Astrocyte of the cerebellum (primary cell): ENCODE measurements around the gene TMEM117.
"Not testable (repeated sequence)": the region's sequence is repeated elsewhere in the genome, so short reads cannot be mapped to it uniquely, and the experiment has no call there.

Experiments used
- DNase-seq: peaks from one replicate; pipeline ENCODE4 v3.0.0-alpha.2; 2011; ENCODE audit warnings: low read depth
- H3K4me3 ChIP-seq: 2 replicates; pipeline ENCODE4 v1.5.1; 2011; ENCODE audit warnings: mild to moderate bottlenecking, low read depth, low read length, moderate library complexity
- in situ Hi-C: cut with HindIII; loops from 2 replicates; pipeline ENCODE4 v1.10.0; 2017; ENCODE audit warnings: low sequenced_read_pairs
- TF ChIP-seq, protein P1 (sequence below): IDR thresholded peaks from 2 replicates; pipeline ENCODE4 v1.5.1; 2012; ENCODE audit warnings: low read length, low read depth, moderate library complexity, mild to moderate bottlenecking; ENCODE audit errors: missing control alignments

The TMEM117 gene

GRCh38 chr12:44029194-44029593, 193.3 kb downstream of the TMEM117 start:
- in situ Hi-C loops: no loop called here
- TF ChIP-seq, protein P1, sequence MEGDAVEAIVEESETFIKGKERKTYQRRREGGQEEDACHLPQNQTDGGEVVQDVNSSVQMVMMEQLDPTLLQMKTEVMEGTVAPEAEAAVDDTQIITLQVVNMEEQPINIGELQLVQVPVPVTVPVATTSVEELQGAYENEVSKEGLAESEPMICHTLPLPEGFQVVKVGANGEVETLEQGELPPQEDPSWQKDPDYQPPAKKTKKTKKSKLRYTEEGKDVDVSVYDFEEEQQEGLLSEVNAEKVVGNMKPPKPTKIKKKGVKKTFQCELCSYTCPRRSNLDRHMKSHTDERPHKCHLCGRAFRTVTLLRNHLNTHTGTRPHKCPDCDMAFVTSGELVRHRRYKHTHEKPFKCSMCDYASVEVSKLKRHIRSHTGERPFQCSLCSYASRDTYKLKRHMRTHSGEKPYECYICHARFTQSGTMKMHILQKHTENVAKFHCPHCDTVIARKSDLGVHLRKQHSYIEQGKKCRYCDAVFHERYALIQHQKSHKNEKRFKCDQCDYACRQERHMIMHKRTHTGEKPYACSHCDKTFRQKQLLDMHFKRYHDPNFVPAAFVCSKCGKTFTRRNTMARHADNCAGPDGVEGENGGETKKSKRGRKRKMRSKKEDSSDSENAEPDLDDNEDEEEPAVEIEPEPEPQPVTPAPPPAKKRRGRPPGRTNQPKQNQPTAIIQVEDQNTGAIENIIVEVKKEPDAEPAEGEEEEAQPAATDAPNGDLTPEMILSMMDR: no peak

DNA sequence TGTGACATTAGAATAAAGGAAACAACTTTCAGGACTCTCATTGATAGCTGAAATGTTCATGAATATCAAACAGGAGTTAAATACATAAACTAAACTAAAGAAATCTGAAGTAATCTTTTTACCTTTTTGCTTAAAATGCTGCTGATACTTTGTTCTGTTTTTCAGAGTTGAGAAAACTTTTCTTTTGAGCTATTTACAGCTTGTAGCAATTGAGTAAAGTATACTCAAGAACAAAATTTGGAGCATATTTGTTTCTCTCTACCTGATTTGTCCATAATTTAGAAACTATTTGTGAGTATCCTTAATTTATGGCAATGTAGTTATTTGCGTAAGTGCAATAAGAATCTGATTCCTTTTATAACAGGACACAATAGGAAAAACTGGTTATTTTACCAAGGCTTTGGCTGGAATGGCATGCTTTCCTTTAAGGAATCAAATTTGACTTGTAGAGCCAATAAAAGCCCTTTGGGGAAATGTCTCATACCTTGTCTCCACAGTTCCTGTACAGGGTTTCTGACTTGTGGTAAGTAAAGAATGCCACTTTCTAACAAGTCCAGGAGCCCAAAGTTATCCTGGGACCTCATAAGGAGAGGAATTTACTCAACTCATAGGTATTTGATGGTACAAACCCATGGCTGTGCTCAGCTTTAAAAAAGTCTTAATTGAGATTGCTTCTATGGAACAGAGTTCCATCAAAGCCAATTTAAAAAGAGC, 195.7 kb downstream of the TMEM117 start:
- H3K4me3 ChIP-seq: no peak overlapping the region
- DNase-seq: no peak
- in situ Hi-C loops: no loop called here
- TF ChIP-seq, protein P1: no peak

More at GRCh38 chr12:44029194-44029593, 193.3 kb downstream of the TMEM117 start:
- DNase-seq: no peak
- H3K4me3 ChIP-seq: no peak overlapping the region

DNA sequence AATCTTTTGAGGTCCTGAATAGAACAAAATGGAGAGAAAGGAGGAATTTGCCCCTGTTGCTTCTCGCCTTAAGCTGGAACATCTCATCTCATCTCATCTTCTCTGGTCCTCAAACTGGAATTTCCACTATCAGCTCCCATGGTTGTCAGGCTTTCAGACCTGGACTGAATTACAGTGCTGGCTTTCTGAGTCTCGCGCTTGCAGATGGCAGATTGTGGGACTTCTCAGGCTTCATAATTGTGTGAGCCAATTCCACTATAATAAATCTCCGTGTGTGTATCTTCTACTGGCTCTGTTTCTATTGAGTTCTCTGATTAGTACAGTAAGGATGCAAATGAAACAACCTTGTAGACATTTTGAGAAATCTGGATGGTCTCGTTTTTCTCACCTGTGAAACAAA, 199.0 kb downstream of the TMEM117 start:
- no peak for DNase-seq
- TF ChIP-seq, protein P1: no peak
- no peak overlapping the region for H3K4me3 ChIP-seq
- in situ Hi-C loops: no loop called here

DNA sequence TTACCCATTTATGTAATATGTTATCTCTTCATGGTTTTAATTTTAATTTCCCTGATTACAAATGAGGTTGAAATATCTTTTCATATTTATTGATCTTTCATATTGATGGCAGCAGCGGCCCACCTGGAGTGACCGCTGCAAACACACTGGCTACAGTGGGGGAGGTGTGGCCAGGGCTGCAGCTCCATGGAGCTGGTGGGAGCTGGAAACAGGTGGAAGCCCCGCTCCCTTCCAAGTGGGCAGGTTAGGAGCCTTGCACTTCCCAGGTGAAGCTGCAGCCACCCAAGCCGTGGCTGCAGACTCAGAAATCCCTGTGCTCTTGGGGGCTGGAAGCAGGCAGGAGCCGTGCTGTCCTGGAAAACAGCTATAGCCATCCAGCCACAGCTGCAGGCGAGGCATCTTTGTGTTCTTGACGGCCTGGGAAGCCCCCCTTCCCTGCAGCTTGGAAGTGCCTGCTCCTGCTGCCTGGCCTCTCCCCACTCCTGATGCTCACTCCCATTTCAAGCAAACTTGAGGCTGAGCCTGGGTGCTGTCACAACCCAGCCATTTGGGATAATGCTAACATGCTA, 201.1 kb downstream of the TMEM117 start:
- no peak overlapping the region for H3K4me3 ChIP-seq
- in situ Hi-C loops: no loop called here
- DNase-seq: no peak
- TF ChIP-seq, protein P1: no peak

DNA sequence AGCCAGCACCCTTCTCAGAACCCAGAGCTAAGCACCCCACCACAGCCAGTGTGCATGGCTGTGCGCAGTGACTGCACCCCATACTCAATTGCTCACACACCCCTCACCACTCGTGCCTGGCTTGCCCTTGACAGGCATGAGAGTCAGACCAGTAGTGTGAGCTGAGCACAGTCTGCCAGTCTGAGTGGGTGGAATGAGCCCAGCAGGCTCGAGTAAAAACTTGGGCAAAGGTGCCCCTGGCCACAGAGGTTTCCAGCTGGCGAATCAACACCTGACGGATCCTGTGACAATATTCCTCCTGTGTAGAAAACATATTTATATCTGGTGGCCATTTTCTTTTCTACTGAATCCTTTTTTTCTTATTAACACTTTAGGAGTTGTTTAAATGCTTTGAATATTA, 202.5 kb downstream of the TMEM117 start:
- DNase-seq: no peak
- TF ChIP-seq, protein P1: no peak
- in situ Hi-C loops: no loop called here
- H3K4me3 ChIP-seq: no peak overlapping the region

GRCh38 chr12:44044491-44044890, 208.6 kb downstream of the TMEM117 start:
- H3K4me3 ChIP-seq, DNase-seq, in situ Hi-C loops: not testable (repeated sequence)

- no peak for DNase-seq
- TF ChIP-seq, protein P1: no peak
- H3K4me3 ChIP-seq: no peak overlapping the region
- in situ Hi-C loops: no loop called here
Observed at GRCh38 chr12:44046732-44047417, 211.0 kb downstream of the TMEM117 start.
